Measurements from ENCODE around the gene AQP1.

Gene AQP1

GRCh38 chr7:30890226-30890625, 21.4 kb upstream of the AQP1 start:
- no peaks in the 10 kb centered on the region for H3K27me3 ChIP-seq (ENCODE audit: control insufficient read depth in 1 of 2, insufficient read depth in 1 of 2, low read length in 2 of 2)
- no peak overlapping the region for H4K91ac ChIP-seq (ENCODE audit: low read length)
- WGBS, result 97% methylated on average over 7 of the region's 7 CpGs

GRCh38 chr7:30893357-30893756, 18.3 kb upstream of the AQP1 start:
- Histone ChIP-seq H3K23ac (ENCODE audit: low read length in 2 of 2) (no peak overlapping the region), H3K9ac (ENCODE audit: low read length) (no peak overlapping the region), H4K91ac (ENCODE audit: low read length) (no peak overlapping the region), H2BK5ac (ENCODE audit: low read depth, low read length, poor library complexity, severe bottlenecking) (no peak overlapping the region), H3K4me3 (ENCODE audit: insufficient read depth in 1 of 2, low read depth in 1 of 2, low read length in 2 of 2) (no peak overlapping the region), H2BK15ac (ENCODE audit: low read depth, poor library complexity, severe bottlenecking) (peak overlapping the region; percentile 41), H3K4me1 (ENCODE audit: control insufficient read depth, insufficient read depth, low read depth, low read length) (peaks cover 59% of the 10 kb centered on the region), H3K27ac (ENCODE audit: low read length, poor library complexity, severe bottlenecking) (peak overlapping the region; percentile 71), H3K14ac (ENCODE audit: low read length in 2 of 2) (no peak overlapping the region), H3K4ac (ENCODE audit: low read depth in 1 of 2, low read length in 2 of 2) (peak overlapping the region in 1 of 2 experiments; percentile 35), H3K9me3 (ENCODE audit: control insufficient read depth, low read length) (no peaks in the 10 kb centered on the region), H2BK120ac (ENCODE audit: low read depth, low read length) (no peak overlapping the region), H3K79me1 (replicated peaks; ENCODE audit: low read length, poor library complexity, severe bottlenecking) (no peaks in the 10 kb centered on the region), H3K18ac (ENCODE audit: low read depth in 1 of 2, low read length in 2 of 2) (peak overlapping the region in 1 of 2 experiments; percentile 71), H4K8ac (ENCODE audit: low read length) (peak overlapping the region; percentile 20), H3K36me3 (ENCODE audit: control insufficient read depth in 1 of 2, insufficient read depth in 2 of 2, low read depth in 1 of 2, low read length in 2 of 2) (peaks cover 10 to 11% of the 10 kb centered on the region in 2 experiments), H2AK5ac (ENCODE audit: low read length, severe bottlenecking) (peak overlapping the region; percentile 86), H3K27me3 (ENCODE audit: control insufficient read depth in 1 of 2, insufficient read depth in 1 of 2, low read length in 2 of 2) (no peaks in the 10 kb centered on the region), H2AFZ (ENCODE audit: low read depth, low read length) (no peak overlapping the region), H2BK12ac (ENCODE audit: low read length in 2 of 2) (peak overlapping the region in 1 of 2 experiments; percentile 41), H3K4me2 (ENCODE audit: low read length, poor library complexity, severe bottlenecking) (no peak overlapping the region)
- DNase-seq, result peak; percentile 68
- WGBS, result 67% methylated on average over 4 of the region's 6 CpGs

More at GRCh38 chr7:30890226-30890625, 21.4 kb upstream of the AQP1 start:
- Histone ChIP-seq H3K79me1 (replicated peaks; ENCODE audit: low read length, poor library complexity, severe bottlenecking) (no peaks in the 10 kb centered on the region), H3K4ac (ENCODE audit: low read depth in 1 of 2, low read length in 2 of 2) (no peak overlapping the region), H2BK5ac (ENCODE audit: low read depth, low read length, poor library complexity, severe bottlenecking) (no peak overlapping the region), H4K8ac (ENCODE audit: low read length) (no peak overlapping the region), H3K4me1 (ENCODE audit: control insufficient read depth, insufficient read depth, low read depth, low read length) (peaks cover 51% of the 10 kb centered on the region), H3K4me3 (ENCODE audit: insufficient read depth in 1 of 2, low read depth in 1 of 2, low read length in 2 of 2) (no peak overlapping the region), H2AK5ac (ENCODE audit: low read length, severe bottlenecking) (no peak overlapping the region), H3K36me3 (ENCODE audit: control insufficient read depth in 1 of 2, insufficient read depth in 2 of 2, low read depth in 1 of 2, low read length in 2 of 2) (peaks cover 16% of the 10 kb centered on the region in 2 experiments), H3K27ac (ENCODE audit: low read length, poor library complexity, severe bottlenecking) (peak overlapping the region; percentile 43), H2BK12ac (ENCODE audit: low read length in 2 of 2) (no peak overlapping the region), H3K4me2 (ENCODE audit: low read length, poor library complexity, severe bottlenecking) (no peak overlapping the region), H2BK120ac (ENCODE audit: low read depth, low read length) (no peak overlapping the region), H2AFZ (ENCODE audit: low read depth, low read length) (no peak overlapping the region), H3K23ac (ENCODE audit: low read length in 2 of 2) (no peak overlapping the region), H2BK15ac (ENCODE audit: low read depth, poor library complexity, severe bottlenecking) (no peak overlapping the region), H3K9ac (ENCODE audit: low read length) (no peak overlapping the region), H3K14ac (ENCODE audit: low read length in 2 of 2) (no peak overlapping the region), H3K9me3 (ENCODE audit: control insufficient read depth, low read length) (no peaks in the 10 kb centered on the region), H3K18ac (ENCODE audit: low read depth in 1 of 2, low read length in 2 of 2) (no peak overlapping the region)
- DNase-seq, result no peak

- H3K36me3 ChIP-seq (ENCODE audit: control insufficient read depth in 1 of 2, insufficient read depth in 2 of 2, low read depth in 1 of 2, low read length in 2 of 2), result peaks cover 10 to 11% of the 10 kb centered on the region in 2 experiments
- no peaks in the 10 kb centered on the region for H3K79me1 ChIP-seq (replicated peaks; ENCODE audit: low read length, poor library complexity, severe bottlenecking)
- H3K4me3 ChIP-seq (ENCODE audit: insufficient read depth in 1 of 2, low read depth in 1 of 2, low read length in 2 of 2), result no peak overlapping the region
- peak overlapping the region; percentile 71 for H3K27ac ChIP-seq (ENCODE audit: low read length, poor library complexity, severe bottlenecking)
- H3K18ac ChIP-seq (ENCODE audit: low read depth in 1 of 2, low read length in 2 of 2), result peak overlapping the region in 1 of 2 experiments; percentile 74
- no peak overlapping the region for H2BK120ac ChIP-seq (ENCODE audit: low read depth, low read length)
- H4K8ac ChIP-seq (ENCODE audit: low read length), result no peak overlapping the region
- H2AFZ ChIP-seq (ENCODE audit: low read depth, low read length), result no peak overlapping the region
- H3K4ac ChIP-seq (ENCODE audit: low read depth in 1 of 2, low read length in 2 of 2), result peak overlapping the region; percentile 15 to 61
- no peaks in the 10 kb centered on the region for H3K9me3 ChIP-seq (ENCODE audit: control insufficient read depth, low read length)
- H3K4me2 ChIP-seq (ENCODE audit: low read length, poor library complexity, severe bottlenecking), result no peak overlapping the region
- no peak overlapping the region for H3K9ac ChIP-seq (ENCODE audit: low read length)
- WGBS, result 80% methylated on average over 1 of the region's 1 CpG
- DNase-seq, result no peak
- H2BK12ac ChIP-seq (ENCODE audit: low read length in 2 of 2), result peak overlapping the region in 1 of 2 experiments; percentile 65
- H2AK5ac ChIP-seq (ENCODE audit: low read length, severe bottlenecking), result peak overlapping the region; percentile 84
- H3K27me3 ChIP-seq (ENCODE audit: control insufficient read depth in 1 of 2, insufficient read depth in 1 of 2, low read length in 2 of 2), result no peaks in the 10 kb centered on the region
- H3K4me1 ChIP-seq (ENCODE audit: control insufficient read depth, insufficient read depth, low read depth, low read length), result peaks cover 55% of the 10 kb centered on the region
- H3K14ac ChIP-seq (ENCODE audit: low read length in 2 of 2), result no peak overlapping the region
- H4K91ac ChIP-seq (ENCODE audit: low read length), result peak overlapping the region; percentile 87
- H3K23ac ChIP-seq (ENCODE audit: low read length in 2 of 2), result peak overlapping the region in 1 of 2 experiments; percentile 9
- H2BK5ac ChIP-seq (ENCODE audit: low read depth, low read length, poor library complexity, severe bottlenecking), result no peak overlapping the region
- peak overlapping the region; percentile 78 for H2BK15ac ChIP-seq (ENCODE audit: low read depth, poor library complexity, severe bottlenecking)
Measured at GRCh38 chr7:30894009-30894408, 17.6 kb upstream of the AQP1 start.

GRCh38 chr7:30894866-30895605, 16.6 kb upstream of the AQP1 start:
- H3K9ac ChIP-seq (ENCODE audit: low read length), result no peak overlapping the region
- no peak overlapping the region for H2BK5ac ChIP-seq (ENCODE audit: low read depth, low read length, poor library complexity, severe bottlenecking)
- H2BK12ac ChIP-seq (ENCODE audit: low read length in 2 of 2), result peak overlapping the region in 1 of 2 experiments; percentile 68
- H2BK120ac ChIP-seq (ENCODE audit: low read depth, low read length), result no peak overlapping the region
- no peak for DNase-seq
- H4K91ac ChIP-seq (ENCODE audit: low read length), result no peak overlapping the region
- H3K36me3 ChIP-seq (ENCODE audit: control insufficient read depth in 1 of 2, insufficient read depth in 2 of 2, low read depth in 1 of 2, low read length in 2 of 2), result peaks cover 7 to 10% of the 10 kb centered on the region in 2 experiments
- H3K18ac ChIP-seq (ENCODE audit: low read depth in 1 of 2, low read length in 2 of 2), result peak overlapping the region in 1 of 2 experiments; percentile 51
- H3K9me3 ChIP-seq (ENCODE audit: control insufficient read depth, low read length), result no peaks in the 10 kb centered on the region
- no peak overlapping the region for H3K4me3 ChIP-seq (ENCODE audit: insufficient read depth in 1 of 2, low read depth in 1 of 2, low read length in 2 of 2)
- no peaks in the 10 kb centered on the region for H3K27me3 ChIP-seq (ENCODE audit: control insufficient read depth in 1 of 2, insufficient read depth in 1 of 2, low read length in 2 of 2)
- H3K4me1 ChIP-seq (ENCODE audit: control insufficient read depth, insufficient read depth, low read depth, low read length), result peaks cover 58% of the 10 kb centered on the region
- no peak overlapping the region for H3K4ac ChIP-seq (ENCODE audit: low read depth in 1 of 2, low read length in 2 of 2)
- no peak overlapping the region for H3K14ac ChIP-seq (ENCODE audit: low read length in 2 of 2)
- no peak overlapping the region for H4K8ac ChIP-seq (ENCODE audit: low read length)
- no peak overlapping the region for H3K23ac ChIP-seq (ENCODE audit: low read length in 2 of 2)
- H3K4me2 ChIP-seq (ENCODE audit: low read length, poor library complexity, severe bottlenecking), result no peak overlapping the region
- H2AFZ ChIP-seq (ENCODE audit: low read depth, low read length), result no peak overlapping the region
- no peaks in the 10 kb centered on the region for H3K79me1 ChIP-seq (replicated peaks; ENCODE audit: low read length, poor library complexity, severe bottlenecking)
- H2AK5ac ChIP-seq (ENCODE audit: low read length, severe bottlenecking), result peak overlapping the region; percentile 84
- H3K27ac ChIP-seq (ENCODE audit: low read length, poor library complexity, severe bottlenecking), result no peak overlapping the region
- 78% methylated on average over 14 of the region's 14 CpGs for WGBS
- no peak overlapping the region for H2BK15ac ChIP-seq (ENCODE audit: low read depth, poor library complexity, severe bottlenecking)

Measured in mesenchymal stem cell (in vitro differentiated cells and primary cell).